MM.1S (cell line): ENCODE measurements around the gene KLK2.

Experiments used
- DNase-seq: peaks from one replicate; pipeline ENCODE4 v3.0.0-alpha.2; 2015
- H2AFZ ChIP-seq: fragments of 300-600 bp; sonication (generic); 2 replicates; pipeline ENCODE4 v1.6.0; 2016; ENCODE audit warnings: antibody characterized with exemption, low read length
- H3F3A ChIP-seq: fragments of 300-600 bp; sonication (generic); 2 replicates; pipeline ENCODE4 v1.6.1; 2016; ENCODE audit warnings: mild to moderate bottlenecking, antibody characterized with exemption, low read length, moderate library complexity, mixed read lengths; ENCODE audit not compliant: insufficient read depth
- H3K27ac ChIP-seq: fragments of 300-600 bp; sonication (generic); 2 replicates; pipeline ENCODE4 v1.5.1; 2016; ENCODE audit warnings: mild to moderate bottlenecking, low read length
- H3K27me3 ChIP-seq: fragments of 300-600 bp; sonication (generic); replicated peaks from 2 replicates; pipeline ENCODE4 v1.6.0; 2016; ENCODE audit warnings: low read length; ENCODE audit not compliant: insufficient read depth
- H3K36me3 ChIP-seq: fragments of 300-600 bp; sonication (generic); replicated peaks from 2 replicates; pipeline ENCODE4 v1.6.1; 2016; ENCODE audit warnings: mild to moderate bottlenecking, low read length, mixed read lengths; ENCODE audit not compliant: insufficient read depth
- H3K4me1 ChIP-seq: fragments of 300-600 bp; sonication (generic); 2 replicates; pipeline ENCODE4 v1.6.1; 2016; ENCODE audit warnings: low read length, mixed read lengths
- H3K4me2 ChIP-seq: fragments of 300-600 bp; sonication (generic); 2 replicates; pipeline ENCODE4 v1.6.0; 2016; ENCODE audit warnings: low read depth, low read length
- H3K4me3 ChIP-seq: fragments of 300-600 bp; sonication (generic); 2 replicates; pipeline ENCODE4 v1.5.1; 2016; ENCODE audit warnings: low read length, mixed read lengths
- H3K79me2 ChIP-seq: fragments of 300-600 bp; sonication (generic); 2 replicates; pipeline ENCODE4 v1.6.1; 2016; ENCODE audit warnings: mixed run types, low read length, mixed read lengths
- H3K9ac ChIP-seq: fragments of 300-600 bp; sonication (generic); 2 replicates; pipeline ENCODE4 v1.6.1; 2016; ENCODE audit warnings: low read length, mixed read lengths
- H3K9me2 ChIP-seq: fragments of 300-600 bp; sonication (generic); replicated peaks from 2 replicates; pipeline ENCODE4 v1.6.1; 2016; ENCODE audit warnings: mild to moderate bottlenecking, low read length, mixed read lengths; ENCODE audit not compliant: insufficient read depth
- H3K9me3 ChIP-seq: fragments of 300-600 bp; sonication (generic); replicated peaks from 2 replicates; pipeline ENCODE4 v1.6.1; 2016; ENCODE audit warnings: mild to moderate bottlenecking, low read length, mixed read lengths; ENCODE audit not compliant: insufficient read depth
- H4K20me1 ChIP-seq: fragments of 300-600 bp; sonication (generic); 2 replicates; pipeline ENCODE4 v1.6.1; 2016; ENCODE audit warnings: mild to moderate bottlenecking, low read length, moderate library complexity, mixed read lengths; ENCODE audit not compliant: insufficient read depth
- CTCF ChIP-seq: fragments of 300-600 bp; sonication (generic); IDR thresholded peaks from 2 replicates; pipeline ENCODE4 v1.5.1; 2016; ENCODE audit warnings: antibody characterized with exemption, low read length, mixed read lengths
- EZH2 ChIP-seq: fragments of 300-600 bp; sonication (generic); optimal IDR thresholded peaks from 2 replicates; pipeline ENCODE3; 2017; ENCODE audit warnings: low read depth, mild to moderate bottlenecking, antibody characterized with exemption, low read length, mixed read lengths
- EZH2phosphoT487 ChIP-seq: fragments of 300-600 bp; sonication (generic); IDR thresholded peaks from 2 replicates; pipeline ENCODE4 v1.6.1; 2018; ENCODE audit warnings: antibody characterized with exemption, low read length

Gene KLK2

GRCh38 chr19:50910722-50911121 lies 37.5 kb downstream of the KLK2 start:
- H3K27me3 ChIP-seq = peaks cover 79% of the 10 kb centered on the region
- H3K36me3 ChIP-seq = no peaks in the 10 kb centered on the region
- H4K20me1 ChIP-seq = no peaks in the 10 kb centered on the region
- H3K4me3 ChIP-seq = no peak overlapping the region
- no peak for TF ChIP-seq CTCF
- no peak for TF ChIP-seq EZH2
- TF ChIP-seq EZH2phosphoT487 = no peak
- no peak overlapping the region for H3K4me2 ChIP-seq
- no peaks in the 10 kb centered on the region for H3K9me3 ChIP-seq
- no peak overlapping the region for H3K9ac ChIP-seq
- H3K27ac ChIP-seq = no peak overlapping the region
- no peaks in the 10 kb centered on the region for H3K79me2 ChIP-seq
- no peaks in the 10 kb centered on the region for H3K4me1 ChIP-seq
- H3F3A ChIP-seq = no peaks in the 10 kb centered on the region
- no peaks in the 10 kb centered on the region for H3K9me2 ChIP-seq
- DNase-seq = no peak
- no peak overlapping the region for H2AFZ ChIP-seq

- TF ChIP-seq EZH2 (no peak), CTCF (no peak), EZH2phosphoT487 (no peak)
- Histone ChIP-seq H3K9me3 (no peaks in the 10 kb centered on the region), H3K36me3 (no peaks in the 10 kb centered on the region), H3K9ac (no peak within 1 kb of the TSS), H3K4me1 (no peaks in the 10 kb centered on the region), H3K27ac (no peak within 1 kb of the TSS), H3K27me3 (peaks cover 85% of the 10 kb centered on the region), H3F3A (no peaks in the 10 kb centered on the region), H4K20me1 (no peaks in the 10 kb centered on the region), H3K4me3 (no peak within 1 kb of the TSS), H3K9me2 (no peaks in the 10 kb centered on the region), H2AFZ (no peak within 1 kb of the TSS), H3K79me2 (no peaks in the 10 kb centered on the region), H3K4me2 (no peak within 1 kb of the TSS)
- no peak for DNase-seq
Observed at GRCh38 chr19:50911206-50912101, 38.2 kb downstream of the KLK2 start, which contains the start of gene KLK4. KLK4 (minus strand) TSS chr19:50911395; CDS start chr19:50910738, 657 bp downstream.

- no peak overlapping the region for H2AFZ ChIP-seq
- H3K9me2 ChIP-seq = no peaks in the 10 kb centered on the region
- DNase-seq = no peak
- H3K4me1 ChIP-seq = no peaks in the 10 kb centered on the region
- no peak overlapping the region for H3K27ac ChIP-seq
- H4K20me1 ChIP-seq = no peaks in the 10 kb centered on the region
- no peaks in the 10 kb centered on the region for H3F3A ChIP-seq
- no peaks in the 10 kb centered on the region for H3K9me3 ChIP-seq
- H3K27me3 ChIP-seq = peaks cover 87% of the 10 kb centered on the region
- no peaks in the 10 kb centered on the region for H3K36me3 ChIP-seq
- H3K4me3 ChIP-seq = no peak overlapping the region
- no peaks in the 10 kb centered on the region for H3K79me2 ChIP-seq
- H3K4me2 ChIP-seq = no peak overlapping the region
- TF ChIP-seq CTCF (no peak), EZH2phosphoT487 (no peak), EZH2 (no peak)
- H3K9ac ChIP-seq = no peak overlapping the region
Observed at GRCh38 chr19:50912102-50912599, 38.9 kb downstream of the KLK2 start.
